ENCODE results near the gene ZNF541.

DNA sequence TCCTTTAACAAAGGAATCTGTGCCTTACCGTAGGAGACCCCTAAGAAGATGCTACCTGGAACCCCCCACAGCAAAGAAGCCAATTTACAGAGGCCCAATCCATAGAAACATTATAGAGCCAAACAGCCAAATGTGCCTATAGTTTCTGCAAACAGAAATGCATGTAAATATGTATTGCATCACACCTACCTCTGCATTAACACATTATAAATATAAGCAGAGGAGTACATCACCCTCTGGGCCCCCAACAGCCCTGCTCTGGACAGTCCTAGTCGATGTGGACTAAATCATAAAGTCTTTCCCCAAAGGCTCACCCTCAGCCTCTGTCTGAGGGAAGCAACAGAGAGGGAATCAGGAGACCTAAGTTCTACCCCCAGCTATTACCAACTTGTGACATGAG is 25.7 kb downstream of the ZNF541 start:
- TF ChIP-seq CTCF (IDR thresholded peaks at IDR 0.05), result no peak
- no peak for TF ChIP-seq POLR2A (IDR thresholded peaks at IDR 0.05)
